Upper lobe of right lung (tissue), 1 donor: ENCODE measurements around the gene CABP2. TPM values are rescaled to one million over a fixed set of nuclear protein-coding genes. Genes with fewer than 3 reads are reported as not detected.
"Not testable (repeated sequence)": the region's sequence is repeated elsewhere in the genome, so short reads cannot be mapped to it uniquely, and the experiment has no call there.

Experiments
- ATAC-seq: fragments of 200-7000 bp; cut with Tn5 transposase; one replicate; pipeline ENCODE4 v1.9.1; 2020; ENCODE audit warnings: mild to moderate bottlenecking, moderate library complexity
- DNase-seq: peaks from one replicate; pipeline ENCODE4 v3.0.0-alpha.2; 2020
- H3K27ac ChIP-seq: fragments of 200-600 bp; one replicate; pipeline ENCODE4 v1.8.0; 2022
- H3K27me3 ChIP-seq: fragments of 200-600 bp; one replicate; pipeline ENCODE4 v1.8.0; 2022; ENCODE audit warnings: mild to moderate bottlenecking
- H3K36me3 ChIP-seq: fragments of 200-600 bp; one replicate; pipeline ENCODE4 v1.8.0; 2022
- H3K4me1 ChIP-seq: fragments of 200-600 bp; one replicate; pipeline ENCODE4 v1.8.0; 2022
- H3K4me3 ChIP-seq: fragments of 200-600 bp; one replicate; pipeline ENCODE4 v1.8.0; 2022; ENCODE audit warnings: mild to moderate bottlenecking
- H3K9me3 ChIP-seq: fragments of 200-600 bp; one replicate; pipeline ENCODE4 v1.8.0; 2022
- CTCF ChIP-seq: fragments of 200-600 bp; IDR thresholded peaks from one replicate; pipeline ENCODE4 v1.8.0; 2022; ENCODE audit warnings: antibody characterized with exemption
- intact Hi-C: fragments of 100-400 bp; cut with DNase I; formaldehyde crosslinking; loops from one replicate; pipeline ENCODE4 v1.11.0; 2022
- long read RNA-seq: library from polyadenylated mRNA; unstranded; transcript quantifications from one replicate; pipeline ENCODE4 v2.0.0, GENCODE V29; 2021
- total RNA-seq: library from RNA; stranded (reverse); fragmentation: NEBNext Ultra II Directional; extraction: Animal tissue kit (Norgen Biotek cat#: 25700); gene quantifications from one replicate; pipeline ENCODE4 v1.2.1, GENCODE V29; 2021
- donor health status: DM: no; HTN: yes; CAD: no; lungs with severe emphysema.

The CABP2 gene
- total RNA-seq, result not detected
- long read RNA-seq, result 0 reads

- TF ChIP-seq CTCF, result no peak
- H3K36me3 ChIP-seq, result no peaks in the 10 kb centered on the region
- H3K4me1 ChIP-seq, result no peaks in the 10 kb centered on the region
- DNase-seq (no peak), ATAC-seq (no peak)
- no peak within 1 kb of the TSS for H3K4me3 ChIP-seq
- intact Hi-C loops, result no loop called here
- no peaks in the 10 kb centered on the region for H3K27me3 ChIP-seq
- no peak within 1 kb of the TSS for H3K27ac ChIP-seq
- no peaks in the 10 kb centered on the region for H3K9me3 ChIP-seq
Measured at GRCh38 chr11:67522844-67523555, at the start of gene CABP2. Gene CABP2 (minus strand): TSS chr11:67523446. CDS start chr11:67523326, 120 bp downstream.

- ATAC-seq (peak; percentile 76), DNase-seq (peak; percentile 77)
- Histone ChIP-seq H3K9me3 (no peaks in the 10 kb centered on the region), H3K36me3 (no peaks in the 10 kb centered on the region), H3K27ac (no peak overlapping the region), H3K4me1 (no peaks in the 10 kb centered on the region), H3K4me3 (no peak overlapping the region), H3K27me3 (no peaks in the 10 kb centered on the region)
- peak; percentile 84 for TF ChIP-seq CTCF
- intact Hi-C loops, result no loop called here
Measured at GRCh38 chr11:67572747-67573419, 49.6 kb upstream of the CABP2 start.

GRCh38 chr11:67572305-67572704 lies 49.1 kb upstream of the CABP2 start:
- no peak for DNase-seq
- TF ChIP-seq CTCF, result no peak
- intact Hi-C loops, result no loop called here
- no peak overlapping the region for H3K27ac ChIP-seq
- ATAC-seq, result no peak
- H3K9me3 ChIP-seq, result no peaks in the 10 kb centered on the region
- no peaks in the 10 kb centered on the region for H3K4me1 ChIP-seq
- no peaks in the 10 kb centered on the region for H3K36me3 ChIP-seq
- no peak overlapping the region for H3K4me3 ChIP-seq
- H3K27me3 ChIP-seq, result no peaks in the 10 kb centered on the region

GRCh38 chr11:67571443-67571842 lies 48.2 kb upstream of the CABP2 start:
- Histone ChIP-seq H3K4me1 (no peaks in the 10 kb centered on the region), H3K4me3 (no peak overlapping the region), H3K9me3 (no peaks in the 10 kb centered on the region), H3K27ac (no peak overlapping the region), H3K27me3 (no peaks in the 10 kb centered on the region), H3K36me3 (no peaks in the 10 kb centered on the region)
- no peak for DNase-seq
- no peak for ATAC-seq
- intact Hi-C loops, result no loop called here
- TF ChIP-seq CTCF, result no peak

GRCh38 chr11:67564230-67564629 lies 41.0 kb upstream of the CABP2 start:
- ATAC-seq, result no peak
- intact Hi-C loops, result no loop called here
- H3K4me3 ChIP-seq, result no peak overlapping the region
- no peak overlapping the region for H3K27ac ChIP-seq
- DNase-seq, result no peak
- no peaks in the 10 kb centered on the region for H3K36me3 ChIP-seq
- no peaks in the 10 kb centered on the region for H3K27me3 ChIP-seq
- H3K9me3 ChIP-seq, result no peaks in the 10 kb centered on the region
- H3K4me1 ChIP-seq, result peaks cover 4% of the 10 kb centered on the region
- TF ChIP-seq CTCF, result no peak

GRCh38 chr11:67563705-67564114 lies 40.5 kb upstream of the CABP2 start:
- H3K4me1 ChIP-seq, ATAC-seq: not testable (repeated sequence)

More at GRCh38 chr11:67563705-67564114, 40.5 kb upstream of the CABP2 start:
- H3K9me3 ChIP-seq, H3K36me3 ChIP-seq, H3K27ac ChIP-seq, DNase-seq, intact Hi-C loops, H3K27me3 ChIP-seq, H3K4me3 ChIP-seq: not testable (repeated sequence)
